ENCODE data around the gene CMAS.
"Not testable (repeated sequence)": the region's sequence is repeated elsewhere in the genome, so short reads cannot be mapped to it uniquely, and the experiment has no call there.

The CMAS gene

DNA sequence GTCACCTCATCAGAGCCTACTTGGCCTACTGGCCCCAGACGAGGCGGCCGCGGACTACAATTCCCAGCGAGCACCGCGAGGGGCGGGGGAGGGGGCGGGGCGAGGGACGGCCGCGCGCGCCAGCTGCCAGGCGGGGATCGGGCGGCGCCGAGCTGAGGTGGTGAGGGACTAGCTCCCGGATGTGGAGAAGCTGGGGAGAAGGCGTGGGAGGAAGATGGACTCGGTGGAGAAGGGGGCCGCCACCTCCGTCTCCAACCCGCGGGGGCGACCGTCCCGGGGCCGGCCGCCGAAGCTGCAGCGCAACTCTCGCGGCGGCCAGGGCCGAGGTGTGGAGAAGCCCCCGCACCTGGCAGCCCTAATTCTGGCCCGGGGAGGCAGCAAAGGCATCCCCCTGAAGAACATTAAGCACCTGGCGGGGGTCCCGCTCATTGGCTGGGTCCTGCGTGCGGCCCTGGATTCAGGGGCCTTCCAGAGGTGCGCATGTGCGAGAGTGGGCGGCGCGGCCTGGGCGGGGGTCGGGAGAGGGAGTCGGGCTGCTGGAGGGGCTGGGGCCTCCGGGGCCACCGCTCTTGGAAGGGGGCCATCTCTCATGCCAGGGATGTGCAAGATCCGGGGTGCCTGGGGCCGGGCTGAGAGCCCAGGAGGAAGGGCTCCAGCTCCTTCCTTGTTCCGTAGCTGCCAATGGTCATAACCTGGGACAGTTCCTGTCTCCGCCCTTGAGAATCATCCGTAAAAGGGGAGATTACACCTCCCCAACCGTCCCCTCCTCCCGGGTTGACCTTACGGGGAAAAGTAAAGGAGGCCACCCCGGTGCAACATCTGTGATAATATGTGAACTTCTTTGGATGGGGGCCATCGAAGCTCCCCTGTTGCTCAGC is at the start of gene CMAS:
TSS of gene CMAS (plus strand) at position 129 of the 878 bp plus-strand sequence. CDS start at position 215, 86 bp downstream.
- DNase-seq (ENCODE audit: low read depth in 2 of 2) = peak; percentile 74 to 81

DNA sequence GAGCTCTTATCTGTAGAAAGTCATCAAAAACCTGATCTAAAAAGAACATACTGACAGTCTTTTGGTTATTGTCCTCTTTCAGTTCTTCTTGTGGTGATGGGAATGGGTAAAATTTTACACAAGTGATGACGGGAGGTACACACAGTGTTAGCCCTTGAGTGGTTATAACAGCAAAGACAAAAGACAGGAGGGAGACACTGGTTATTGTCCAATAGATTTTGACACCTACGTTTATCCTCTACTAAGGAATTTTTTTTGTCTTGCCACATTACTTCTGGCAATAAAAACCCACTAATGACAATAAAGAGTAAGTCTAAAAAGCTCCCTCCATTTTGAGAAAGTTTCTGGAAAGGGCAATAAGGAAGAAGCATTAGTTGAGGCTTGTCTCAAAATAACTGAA is 47.7 kb upstream of the CMAS start:
- DNase-seq (ENCODE audit: low read depth in 2 of 2) = no peak

DNA sequence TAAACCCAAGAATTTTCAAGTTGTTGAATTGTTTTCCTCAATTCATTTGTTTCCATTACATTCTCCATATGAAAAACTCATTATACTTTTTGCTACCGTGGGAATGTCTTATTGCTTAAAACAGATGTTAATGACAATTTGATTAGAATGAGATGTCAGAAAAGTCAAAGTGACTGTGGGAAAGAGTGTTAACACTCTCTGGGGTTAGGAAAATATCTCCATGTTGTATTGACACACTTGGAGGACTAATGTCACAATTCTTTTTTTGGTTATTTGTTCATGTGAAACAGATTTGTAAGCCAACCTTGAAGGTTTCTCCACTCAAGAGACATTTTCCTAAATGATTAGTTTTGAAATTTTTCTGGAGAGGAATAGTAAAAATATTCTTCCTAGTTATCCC is 47.2 kb upstream of the CMAS start:
- no peak for DNase-seq (ENCODE audit: low read depth in 2 of 2)

DNA sequence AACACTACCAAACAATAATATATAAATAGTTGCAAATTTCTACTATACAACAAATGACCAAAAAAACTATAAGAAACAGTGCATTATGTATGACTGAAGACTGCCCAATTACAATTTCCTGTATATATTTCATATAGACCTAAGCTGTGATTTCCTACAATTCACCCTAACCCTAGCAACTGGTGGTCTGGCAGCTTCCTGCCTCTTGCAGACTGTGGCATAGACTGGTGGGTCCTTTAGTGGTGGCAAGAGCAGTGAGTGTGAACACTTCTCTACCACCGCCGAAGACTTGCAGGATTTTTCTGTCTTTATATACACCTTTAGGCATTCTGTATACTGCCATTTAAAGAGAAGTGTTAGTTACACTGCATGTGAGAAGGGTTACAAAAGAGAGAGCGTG is 43.6 kb upstream of the CMAS start:
- no peak for DNase-seq (ENCODE audit: low read depth in 2 of 2)

DNA sequence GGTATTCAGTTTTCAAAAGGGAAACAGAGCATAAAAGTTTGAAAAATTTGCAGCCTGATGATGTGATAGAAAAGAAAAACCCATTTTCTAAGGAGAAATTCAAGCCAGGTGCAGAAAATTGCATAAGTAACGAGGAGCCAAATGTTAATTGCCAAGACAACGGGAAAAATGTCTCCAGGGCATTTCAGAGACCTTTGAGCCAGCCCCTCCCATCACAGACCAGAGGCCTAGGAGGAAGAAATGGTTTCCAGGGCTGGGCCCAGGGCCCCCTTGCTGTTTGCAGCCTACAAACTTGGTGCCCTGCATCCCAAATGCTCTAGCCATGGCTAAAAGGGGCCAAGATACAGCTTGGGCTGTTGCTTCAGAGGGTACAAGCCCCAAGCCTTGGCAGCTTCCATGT is 38.2 kb upstream of the CMAS start:
- not testable (repeated sequence) for DNase-seq (ENCODE audit: low read depth in 2 of 2)

DNA sequence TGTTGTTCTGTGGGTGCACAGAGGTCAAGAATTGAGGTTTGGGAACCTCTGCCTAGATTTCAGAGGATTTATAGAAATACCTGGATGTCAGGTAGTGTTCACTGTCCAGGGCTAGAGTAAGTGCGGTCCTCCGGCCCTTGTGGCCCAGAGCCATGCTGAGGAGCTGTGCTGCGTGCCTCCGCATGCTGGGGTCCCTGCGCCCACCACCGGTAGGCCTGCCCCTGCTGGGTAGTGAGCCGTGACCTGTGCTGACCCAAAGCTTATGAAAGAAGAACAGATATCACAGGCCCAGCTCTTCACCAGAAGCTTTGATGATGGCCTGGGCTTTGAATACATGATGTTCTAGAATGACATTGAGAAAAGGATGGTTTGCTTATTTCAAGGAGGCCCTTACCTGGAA is 37.8 kb upstream of the CMAS start:
- DNase-seq (ENCODE audit: low read depth in 2 of 2) = no peak

DNA sequence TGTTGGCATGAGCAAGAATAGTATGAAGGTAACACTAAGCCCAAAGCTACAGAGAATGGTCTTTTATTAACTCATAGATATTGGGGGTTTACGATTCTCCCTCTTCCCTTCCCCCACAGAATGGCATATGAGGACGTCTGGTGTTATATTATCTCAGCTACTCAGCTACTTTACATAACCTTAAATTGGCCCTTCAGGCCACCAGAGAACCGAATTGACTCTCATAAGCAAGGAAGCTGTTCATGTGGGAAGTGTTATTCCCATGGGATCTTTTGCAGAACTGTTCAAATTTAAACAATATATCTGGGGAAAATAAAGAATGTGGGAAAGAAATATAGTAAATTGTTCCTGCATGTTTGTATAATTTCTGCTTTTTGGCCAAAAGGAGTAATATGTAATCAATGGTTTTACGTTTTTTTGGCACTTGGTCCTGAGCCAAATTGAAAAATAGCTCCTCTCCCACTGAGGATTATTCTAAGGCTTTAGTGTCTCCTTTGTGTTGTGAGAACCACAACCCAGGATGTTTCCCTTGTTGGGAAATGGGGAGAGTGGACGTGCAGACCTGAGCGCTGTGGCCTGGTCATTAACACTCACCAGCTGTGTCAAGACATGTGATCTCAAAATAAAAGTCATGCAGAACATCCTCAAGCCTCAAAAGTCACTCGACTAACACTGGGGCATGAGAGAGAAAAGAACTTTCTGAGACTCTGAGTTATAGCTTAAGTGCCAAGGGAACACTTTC is 31.8 kb upstream of the CMAS start:
- DNase-seq (ENCODE audit: low read depth in 2 of 2) = no peak

DNA sequence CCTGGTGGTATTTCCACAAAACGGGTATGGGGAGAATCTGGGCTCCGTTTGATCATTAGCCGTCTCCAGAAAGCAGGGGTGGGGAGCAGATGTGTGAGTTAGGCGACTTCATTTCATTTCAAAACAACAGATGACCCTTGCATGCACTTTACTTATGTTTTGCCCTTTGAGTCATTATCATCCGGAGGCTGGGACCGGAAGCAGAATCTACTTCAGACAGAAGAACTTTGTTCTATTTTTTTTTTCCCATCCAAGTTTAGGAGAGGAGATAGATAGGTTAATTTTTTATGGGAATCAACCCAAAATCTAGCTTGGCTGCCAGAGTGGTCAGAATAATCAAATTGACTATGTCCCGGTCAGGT is 31.3 kb upstream of the CMAS start:
- DNase-seq (ENCODE audit: low read depth in 2 of 2) = no peak

DNA sequence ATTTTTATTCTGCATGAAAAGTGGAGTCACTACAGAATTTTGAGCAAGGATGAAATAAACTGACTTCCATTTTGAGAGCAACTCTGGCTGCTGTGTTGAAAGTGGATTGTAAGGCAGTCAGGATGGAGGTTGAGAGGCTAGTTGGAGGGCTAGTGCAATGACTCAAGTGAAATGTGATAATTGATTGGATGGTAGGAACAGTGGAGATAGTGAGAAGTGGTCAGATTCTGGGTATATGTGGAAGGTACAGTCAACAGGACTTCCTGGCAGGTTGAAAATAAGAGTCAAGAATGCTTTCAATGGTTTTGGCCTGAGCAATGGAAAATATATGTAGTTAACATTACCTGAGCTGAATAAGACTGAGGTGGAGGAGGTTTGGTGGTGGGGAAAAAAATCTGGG is 29.0 kb upstream of the CMAS start:
- no peak for DNase-seq (ENCODE audit: low read depth in 2 of 2)

DNA sequence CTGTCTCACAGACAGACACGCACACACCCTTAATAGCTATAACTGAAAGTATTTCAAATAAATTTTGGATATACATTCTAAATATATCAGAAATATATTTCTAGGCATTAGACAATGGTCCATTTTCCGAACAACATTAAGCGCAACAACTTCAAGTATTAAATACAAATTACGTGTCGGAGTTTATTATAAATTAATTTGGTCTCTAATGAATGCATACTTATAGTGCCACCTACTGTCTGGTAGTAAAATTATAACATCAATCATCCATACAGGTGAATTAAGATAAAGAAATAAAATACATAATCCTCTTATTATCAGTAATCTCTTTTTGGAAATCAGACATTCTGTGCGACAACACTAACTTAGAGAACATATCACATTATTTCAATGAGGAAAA is 27.2 kb upstream of the CMAS start:
- no peak for DNase-seq (ENCODE audit: low read depth in 2 of 2)

DNA sequence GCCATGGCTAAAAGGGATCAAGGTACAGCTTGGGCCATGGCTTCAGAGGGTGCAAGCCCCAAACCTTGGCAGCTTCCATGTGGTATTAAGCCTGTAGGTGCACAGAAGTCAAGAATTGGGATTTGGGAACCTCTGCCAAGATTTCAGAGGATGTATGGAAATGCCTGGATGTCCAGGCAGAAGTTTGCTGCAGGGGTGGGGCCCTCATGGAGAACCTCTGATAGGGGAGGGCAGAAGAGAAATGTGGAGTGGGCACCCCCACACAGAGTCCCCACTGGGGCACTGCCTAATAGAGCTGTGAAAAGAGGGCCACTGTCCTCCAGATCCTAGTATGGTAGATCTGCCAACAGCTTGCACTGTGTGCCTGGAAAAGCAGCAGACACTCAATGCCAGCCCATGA is 22.5 kb upstream of the CMAS start:
- DNase-seq (ENCODE audit: low read depth in 2 of 2) = not testable (repeated sequence)

DNA sequence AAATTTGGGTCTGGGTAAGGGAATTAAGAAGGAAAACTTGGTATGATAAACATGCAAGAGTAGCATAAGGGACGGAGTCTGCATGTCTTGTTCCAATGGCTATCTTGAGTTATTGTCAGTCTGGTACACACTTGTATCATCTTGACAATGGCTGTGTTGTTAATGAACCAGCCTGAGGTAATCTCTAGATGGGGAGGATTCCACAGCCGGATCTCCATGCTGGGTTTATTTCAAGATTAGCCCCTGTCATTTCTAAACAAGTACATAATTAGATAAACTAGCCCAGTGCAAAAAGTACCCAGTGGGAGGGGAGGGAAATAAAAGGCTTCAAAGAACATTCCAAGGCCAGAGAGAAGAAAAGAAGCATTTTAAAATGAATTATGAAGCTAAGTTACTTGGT is 16.5 kb upstream of the CMAS start:
- no peak for DNase-seq (ENCODE audit: low read depth in 2 of 2)

DNA sequence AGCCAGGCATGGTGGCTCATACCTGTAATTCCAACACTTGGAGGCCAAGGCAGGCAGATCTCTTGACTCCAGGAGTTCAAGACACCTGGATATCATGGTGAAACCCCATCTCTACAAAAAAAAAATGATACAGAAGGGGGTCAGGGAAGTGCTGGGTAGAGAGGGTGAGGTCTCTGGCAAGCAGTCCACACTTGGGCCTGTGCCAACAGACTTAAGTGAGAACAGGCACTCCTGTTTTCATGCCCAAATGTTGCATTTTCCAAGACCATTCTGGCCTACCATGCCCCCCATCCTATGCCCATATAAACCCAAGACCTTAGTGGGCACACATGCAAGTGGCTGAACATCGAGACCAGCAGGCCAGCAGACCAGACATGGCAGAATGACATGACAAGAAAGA is 16.0 kb upstream of the CMAS start:
- no peak for DNase-seq (ENCODE audit: low read depth in 2 of 2)

DNA sequence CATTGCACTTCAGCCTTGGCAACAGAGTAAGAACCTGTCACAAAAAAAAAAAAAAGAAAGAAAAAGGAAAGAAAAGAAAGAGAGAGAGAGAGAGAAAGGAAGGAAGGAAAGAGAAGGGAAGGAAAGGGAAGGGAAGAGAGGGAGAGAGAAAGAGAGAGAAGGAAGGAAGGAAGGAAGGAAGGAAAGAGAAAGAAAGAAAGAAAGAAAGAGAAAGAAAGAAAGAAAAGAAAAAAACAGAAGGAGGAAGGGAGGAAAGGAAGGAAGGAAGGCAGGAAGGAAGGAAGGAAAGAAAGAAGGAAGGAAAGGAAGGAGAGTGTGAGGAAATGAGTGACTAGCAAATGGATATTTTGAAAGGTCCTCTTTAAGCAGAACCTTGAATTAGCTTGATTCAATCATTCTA is 13.3 kb upstream of the CMAS start:
- DNase-seq (ENCODE audit: low read depth in 2 of 2) = no peak

DNA sequence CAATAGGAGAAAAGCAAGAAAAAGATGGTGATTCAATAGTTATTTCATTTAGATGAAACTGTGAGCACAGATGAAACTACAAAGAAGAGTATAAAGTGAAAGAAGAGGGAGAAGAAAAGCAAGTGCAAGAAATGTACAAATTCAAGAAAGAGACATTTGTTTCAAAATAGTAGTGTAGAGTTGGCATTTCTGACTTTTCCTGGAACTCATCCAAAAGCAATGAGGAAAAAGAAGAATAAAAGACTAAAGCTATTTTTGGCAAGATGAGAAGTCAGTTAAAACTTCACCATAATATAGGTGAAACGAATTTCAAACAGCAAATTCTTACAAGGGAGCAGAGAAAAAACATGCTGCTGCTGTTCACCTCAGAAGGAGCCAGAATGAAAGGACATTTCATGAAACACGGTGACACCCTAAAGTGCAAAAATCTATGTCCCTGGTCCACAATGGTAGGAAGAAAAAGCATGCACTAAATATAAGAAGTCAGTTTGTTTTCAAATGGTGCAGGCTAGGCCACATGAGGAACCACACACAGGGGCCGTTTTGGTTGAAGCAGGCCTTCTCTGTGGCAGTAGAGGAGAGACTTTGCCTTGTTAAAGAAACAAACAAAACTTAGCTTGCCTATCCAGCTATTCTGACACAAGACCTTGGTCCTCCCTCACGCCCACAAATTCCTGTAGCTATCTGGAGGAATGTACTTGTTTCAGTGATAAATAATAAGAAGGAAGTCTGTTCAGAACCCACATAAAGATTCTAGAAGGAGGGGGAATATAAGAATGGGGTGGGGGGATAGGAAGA is 11.1 kb upstream of the CMAS start:
- no peak for DNase-seq (ENCODE audit: low read depth in 2 of 2)

DNA sequence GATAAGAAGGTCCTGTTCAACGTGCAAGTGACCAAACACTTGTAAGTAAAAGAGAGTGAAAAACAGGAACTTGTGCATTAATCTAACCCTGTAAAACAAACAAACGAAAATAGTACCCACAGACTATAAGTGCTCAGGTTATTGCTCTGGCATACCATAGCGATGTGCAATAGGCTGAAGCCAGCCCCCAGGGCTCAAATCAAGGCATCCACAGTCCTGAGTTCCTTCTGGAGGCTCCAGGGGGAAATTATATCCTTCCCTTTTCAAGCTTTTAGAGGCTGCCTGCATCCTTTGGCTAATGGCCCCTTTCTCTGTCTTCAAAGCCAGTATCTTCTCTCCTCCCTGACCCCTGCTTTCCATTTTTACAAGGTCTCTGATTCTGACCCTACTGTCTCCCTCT is 8.1 kb upstream of the CMAS start:
- no peak for DNase-seq (ENCODE audit: low read depth in 2 of 2)

DNA sequence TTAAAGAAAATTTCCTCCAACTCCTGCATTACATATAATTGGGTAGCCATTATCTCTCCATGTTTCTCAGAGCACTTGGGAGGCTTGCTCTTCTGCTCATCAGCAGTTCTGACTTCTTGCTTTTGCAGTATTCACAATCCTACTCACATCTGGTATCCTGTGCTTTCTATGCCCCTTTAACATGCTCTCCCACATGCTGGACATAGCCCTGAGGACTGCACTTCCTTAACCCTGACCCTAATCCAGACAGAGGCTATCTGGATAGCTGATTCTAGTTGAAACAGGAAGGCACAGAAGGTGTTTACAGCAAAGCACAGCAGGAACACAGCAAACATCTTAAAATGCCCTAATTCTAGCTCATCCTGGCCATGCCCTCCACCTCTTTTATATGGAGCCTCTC is 7.3 kb upstream of the CMAS start:
- DNase-seq (ENCODE audit: low read depth in 2 of 2) = no peak

DNA sequence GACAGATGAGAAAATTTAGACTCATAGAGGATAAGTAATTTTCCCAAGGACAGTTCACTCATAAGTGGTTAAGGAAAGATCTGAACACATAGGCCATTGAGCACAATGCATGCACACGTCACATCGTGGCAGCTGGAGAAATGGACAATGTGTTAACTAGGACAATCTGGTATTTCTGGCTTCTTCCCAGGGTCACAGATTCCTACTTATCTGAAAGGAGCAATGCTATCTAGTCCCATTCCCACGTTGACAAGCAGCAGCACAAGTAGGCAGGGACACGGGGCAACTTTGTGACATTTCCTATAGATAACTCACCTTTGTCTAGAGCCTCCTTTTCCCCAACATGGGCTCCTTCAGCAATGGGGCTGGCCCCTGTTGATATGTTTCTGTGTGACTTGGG is 6.7 kb upstream of the CMAS start:
- no peak for DNase-seq (ENCODE audit: low read depth in 2 of 2)

DNA sequence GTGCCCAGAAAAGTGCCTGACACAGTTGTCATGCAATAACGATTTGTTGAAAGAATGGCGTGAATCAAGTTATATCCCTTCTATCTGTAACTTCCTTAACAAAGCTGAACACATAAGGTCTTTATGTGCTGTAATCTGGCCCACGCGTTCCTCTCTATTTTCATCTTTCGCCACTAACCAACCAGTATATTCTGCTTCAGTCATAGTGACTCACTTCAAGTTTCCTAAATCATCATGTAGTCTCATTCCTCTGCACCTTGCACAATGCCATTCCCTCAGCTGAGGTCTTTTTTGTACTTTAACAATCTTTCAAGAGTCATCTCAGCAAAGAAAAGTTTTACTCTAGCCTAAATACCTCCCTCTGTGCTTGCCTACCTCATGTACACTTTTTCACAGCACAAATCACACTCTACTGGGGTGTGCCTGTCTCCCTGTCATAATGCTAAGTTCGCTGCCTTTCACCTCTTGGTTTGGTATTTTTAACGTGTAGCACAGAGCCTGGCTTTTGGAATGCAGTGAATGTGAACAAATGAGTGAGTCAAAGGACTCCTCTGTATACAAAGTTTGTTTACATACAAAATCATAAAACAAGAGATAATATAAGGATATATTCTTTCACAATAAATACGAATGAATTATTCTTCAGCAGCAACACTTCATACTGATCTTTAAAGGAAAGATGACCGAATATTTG is 2.9 kb upstream of the CMAS start:
- DNase-seq (ENCODE audit: low read depth in 2 of 2) = no peak

DNA sequence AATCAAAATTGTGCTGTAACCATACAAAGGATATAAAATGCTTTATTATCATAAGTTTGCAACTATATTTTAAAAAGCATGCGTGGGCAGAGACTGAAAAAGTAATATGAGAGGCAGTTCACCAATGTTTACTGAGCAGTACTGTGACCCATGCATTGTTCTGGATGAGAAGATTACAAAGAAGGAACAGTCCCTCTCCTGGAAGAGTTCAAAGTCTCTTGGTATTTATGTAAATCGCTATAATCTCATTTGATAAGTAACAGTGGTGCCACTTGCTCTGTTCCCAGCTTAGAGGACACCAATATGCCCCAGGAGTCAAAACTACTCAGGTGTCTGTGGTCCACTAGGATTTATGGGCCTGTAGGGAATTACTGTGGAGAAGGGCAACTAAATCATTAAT is 2.1 kb upstream of the CMAS start:
- no peak for DNase-seq (ENCODE audit: low read depth in 2 of 2)

DNA sequence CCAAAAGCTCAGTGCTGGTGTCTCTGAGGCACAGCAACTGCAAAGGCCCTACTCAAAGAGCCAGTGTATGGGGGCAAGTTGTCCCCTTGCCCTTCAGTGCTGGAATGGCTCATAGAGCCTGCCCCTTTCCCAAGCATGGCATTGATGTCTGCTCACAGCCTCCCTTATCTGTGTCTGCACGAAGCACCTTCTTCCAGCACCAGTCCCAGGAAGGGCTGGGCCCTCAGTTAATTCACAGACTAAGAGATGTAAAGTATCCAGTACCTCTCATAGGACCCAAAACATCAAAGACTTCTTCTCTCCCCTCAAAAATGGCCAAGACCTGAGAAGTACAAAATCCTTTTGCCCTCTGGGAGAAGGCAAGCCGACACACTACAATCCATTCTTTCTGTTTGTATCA is 1.6 kb upstream of the CMAS start:
- no peak for DNase-seq (ENCODE audit: low read depth in 2 of 2)

DNA sequence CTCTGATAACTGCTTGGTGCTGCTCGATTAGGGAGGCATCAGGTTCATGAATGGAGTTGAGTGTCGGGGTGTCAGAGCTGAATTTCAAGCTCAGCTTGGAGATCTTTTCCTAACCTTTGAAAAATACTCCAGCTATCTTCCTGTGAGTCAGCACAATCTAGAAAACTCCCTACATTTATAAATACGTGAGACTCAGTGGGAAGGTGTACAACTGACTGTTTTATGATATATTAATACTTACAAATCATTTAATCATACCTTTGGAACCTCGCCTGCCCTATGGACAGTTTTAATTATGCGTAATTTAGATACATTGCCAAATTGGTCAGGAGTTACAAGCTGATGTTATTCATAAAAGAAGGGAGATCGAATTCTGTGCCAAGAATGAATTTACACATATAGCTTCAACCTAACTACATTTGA is 961 bp downstream of the CMAS start:
- DNase-seq (ENCODE audit: low read depth in 2 of 2) = no peak

Data from stimulated activated CD4-positive, alpha-beta T cell treated with anti-CD3 and anti-CD28 coated beads, Interleukin-1b, Interleukin-23, amount 100 ng/mL, for 4 hours (primary cell).